Neural cell (in vitro differentiated cells): ENCODE measurements around the gene CCL17. TPM values are rescaled to one million over a fixed set of nuclear protein-coding genes. Genes with fewer than 3 reads are reported as not detected.

ENCODE experiments used
- H2AFZ ChIP-seq: fragments of 200-600, 300-800 bp; sonication (generic), shearing (Covaris generic); 2 replicates; pipeline ENCODE4 v1.6.0; 2014; ENCODE audit warnings: low read depth, mild to moderate bottlenecking, antibody characterized with exemption, low read length, moderate library complexity
- H3F3A ChIP-seq: fragments of 200-600 bp; shearing (Covaris generic); 2 replicates; pipeline ENCODE4 v1.6.1; 2016; ENCODE audit warnings: mild to moderate bottlenecking, moderate library complexity, mixed read lengths, antibody characterized with exemption, low read length; ENCODE audit not compliant: insufficient read depth, poor library complexity, severe bottlenecking
- H3K27ac ChIP-seq: fragments of 200-600, 300-800 bp; sonication (generic), shearing (Covaris generic); 2 replicates; pipeline ENCODE4 v1.5.1; 2014; ENCODE audit warnings: mild to moderate bottlenecking, low read length, moderate library complexity
- H3K27me3 ChIP-seq: fragments of 300-800, 200-600 bp; sonication (generic), shearing (Covaris generic); 2 replicates; pipeline ENCODE4 v1.6.0; 2014; ENCODE audit warnings: mild to moderate bottlenecking, low read depth, low read length, moderate library complexity; ENCODE audit not compliant: insufficient read depth
- H3K36me3 ChIP-seq: fragments of 300-800, 200-600 bp; sonication (generic), shearing (Covaris generic); 2 replicates; pipeline ENCODE4 v1.5.1; 2014; ENCODE audit warnings: mild to moderate bottlenecking, antibody characterized with exemption, low read length, moderate library complexity; ENCODE audit not compliant: insufficient read depth
- H3K4me2 ChIP-seq: fragments of 300-800, 200-600 bp; sonication (generic), shearing (Covaris generic); 2 replicates; pipeline ENCODE4 v1.6.0; 2014; ENCODE audit warnings: mild to moderate bottlenecking, low read length
- H3K4me3 ChIP-seq: fragments of 300-800, 200-600 bp; sonication (generic), shearing (Covaris generic); 2 replicates; pipeline ENCODE4 v1.5.1; 2014; ENCODE audit warnings: mild to moderate bottlenecking, low read length, moderate library complexity
- H3K79me2 ChIP-seq: fragments of 200-600 bp; shearing (Covaris generic); replicated peaks from 2 replicates; pipeline ENCODE4 v1.6.0; 2014; ENCODE audit warnings: mild to moderate bottlenecking, low read length, moderate library complexity; ENCODE audit not compliant: insufficient read depth
- H3K9ac ChIP-seq: fragments of 300-800, 200-600 bp; sonication (generic), shearing (Covaris generic); 2 replicates; pipeline ENCODE4 v1.6.1; 2016; ENCODE audit warnings: mild to moderate bottlenecking, low read length, mixed read lengths
- H3K9me2 ChIP-seq: fragments of 200-600 bp; shearing (Covaris generic); 2 replicates; pipeline ENCODE4 v1.6.1; 2016; ENCODE audit warnings: mild to moderate bottlenecking, low read length, mixed read lengths; ENCODE audit not compliant: insufficient read depth
- H3K9me3 ChIP-seq: fragments of 200-600, 300-800 bp; sonication (generic), shearing (Covaris generic); 2 replicates; pipeline ENCODE4 v1.6.1; 2016; ENCODE audit warnings: mild to moderate bottlenecking, mixed run types, low read length, moderate library complexity, mixed read lengths
- H4K20me1 ChIP-seq: fragments of 200-600 bp; shearing (Covaris generic); 2 replicates; pipeline ENCODE4 v1.6.1; 2016; ENCODE audit warnings: mild to moderate bottlenecking, mixed run types; ENCODE audit not compliant: insufficient read depth
- EP300 ChIP-seq: fragments of 450-650 bp; conservative IDR thresholded peaks from 2 replicates; pipeline ENCODE4 v1.6.1; 2014; ENCODE audit warnings: antibody characterized with exemption, mild to moderate bottlenecking, moderate library complexity; ENCODE audit not compliant: poor library complexity, severe bottlenecking
- EZH2 ChIP-seq: fragments of 200-600, 300-800 bp; shearing (Covaris generic), sonication (generic); IDR thresholded peaks from 2 replicates; pipeline ENCODE4 v1.6.1; 2014; ENCODE audit warnings: antibody characterized with exemption, low read length, borderline replicate concordance, mild to moderate bottlenecking; ENCODE audit not compliant: insufficient read depth, poor library complexity, severe bottlenecking
- MXI1 ChIP-seq: fragments of 450-650 bp; conservative IDR thresholded peaks from 2 replicates; pipeline ENCODE4 v1.6.1; 2014; ENCODE audit warnings: antibody characterized with exemption, mild to moderate bottlenecking; ENCODE audit not compliant: poor library complexity, severe bottlenecking
- POLR2AphosphoS5 ChIP-seq: IDR thresholded peaks from 2 replicates; pipeline ENCODE4 v1.6.1; 2012
- RAD21 ChIP-seq: fragments of 450-650 bp; conservative IDR thresholded peaks from 2 replicates; pipeline ENCODE4 v1.6.1; 2014; ENCODE audit warnings: antibody characterized with exemption, mild to moderate bottlenecking, moderate library complexity
- REST ChIP-seq: IDR thresholded peaks from 2 replicates; pipeline ENCODE4 v1.6.1; 2012; ENCODE audit warnings: borderline replicate concordance
- SMC3 ChIP-seq: fragments of 450-650 bp; conservative IDR thresholded peaks from 2 replicates; pipeline ENCODE4 v1.6.1; 2014; ENCODE audit warnings: antibody characterized with exemption, mild to moderate bottlenecking, moderate library complexity; ENCODE audit not compliant: poor library complexity
- TAF1 ChIP-seq: IDR thresholded peaks from 2 replicates; pipeline ENCODE4 v1.6.1; 2012; ENCODE audit warnings: low read depth
- polyA plus RNA-seq: library from polyadenylated mRNA; depleted of rRNA; stranded (reverse); fragments of >200 nt; gene quantifications from 2 replicates; pipeline ENCODE4 v1.2.3, GENCODE V29; 2014
- TF ChIP-seq, protein P1 (sequence below): fragments of 450-650 bp; IDR thresholded peaks from 2 replicates; pipeline ENCODE4 v1.5.1; 2014; ENCODE audit warnings: antibody characterized with exemption, mild to moderate bottlenecking, moderate library complexity; ENCODE audit not compliant: poor library complexity, severe bottlenecking

Gene CCL17
- polyA plus RNA-seq, 1 donor from 2014 or later = not detected

- Histone ChIP-seq H3K27me3 (no peaks in the 10 kb centered on the region), H4K20me1 (no peaks in the 10 kb centered on the region)
- TF ChIP-seq EZH2 = no peak
- no peak for TF ChIP-seq MXI1
- TF ChIP-seq TAF1 = no peak
- no peak for TF ChIP-seq EP300
Measured at GRCh38 chr16:57391708-57392107, 12.9 kb upstream of the CCL17 start.

DNA sequence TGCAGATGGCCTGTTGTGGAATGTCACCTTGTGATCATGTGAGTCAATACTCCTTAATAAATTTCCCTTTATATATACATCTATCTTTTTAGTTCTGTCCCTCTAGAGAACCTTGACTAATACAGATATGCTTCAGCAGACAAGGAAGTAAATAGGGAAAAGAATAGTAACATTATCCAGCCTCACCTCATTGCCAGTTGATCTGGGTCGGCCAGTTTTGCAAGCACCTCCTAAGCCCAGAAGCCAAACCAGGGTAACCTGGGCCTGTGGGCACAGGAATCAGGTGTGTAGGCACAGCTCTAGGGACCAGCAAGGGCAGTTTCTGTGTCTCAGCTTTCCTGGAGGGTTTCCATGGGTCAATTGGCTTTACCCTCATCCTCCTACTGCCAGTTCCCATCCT lies 11.9 kb upstream of the CCL17 start:
- no peak overlapping the region for H3K4me2 ChIP-seq
- H3F3A ChIP-seq = no peaks in the 10 kb centered on the region
- H3K27me3 ChIP-seq = no peaks in the 10 kb centered on the region
- no peak overlapping the region for H3K4me3 ChIP-seq
- H3K36me3 ChIP-seq = no peaks in the 10 kb centered on the region
- H3K9me3 ChIP-seq = no peaks in the 10 kb centered on the region
- H3K9me2 ChIP-seq = no peaks in the 10 kb centered on the region
- H3K27ac ChIP-seq = no peak overlapping the region
- H4K20me1 ChIP-seq = no peaks in the 10 kb centered on the region
- H3K79me2 ChIP-seq = no peaks in the 10 kb centered on the region
- H3K9ac ChIP-seq = no peak overlapping the region
- TF ChIP-seq, protein P1, sequence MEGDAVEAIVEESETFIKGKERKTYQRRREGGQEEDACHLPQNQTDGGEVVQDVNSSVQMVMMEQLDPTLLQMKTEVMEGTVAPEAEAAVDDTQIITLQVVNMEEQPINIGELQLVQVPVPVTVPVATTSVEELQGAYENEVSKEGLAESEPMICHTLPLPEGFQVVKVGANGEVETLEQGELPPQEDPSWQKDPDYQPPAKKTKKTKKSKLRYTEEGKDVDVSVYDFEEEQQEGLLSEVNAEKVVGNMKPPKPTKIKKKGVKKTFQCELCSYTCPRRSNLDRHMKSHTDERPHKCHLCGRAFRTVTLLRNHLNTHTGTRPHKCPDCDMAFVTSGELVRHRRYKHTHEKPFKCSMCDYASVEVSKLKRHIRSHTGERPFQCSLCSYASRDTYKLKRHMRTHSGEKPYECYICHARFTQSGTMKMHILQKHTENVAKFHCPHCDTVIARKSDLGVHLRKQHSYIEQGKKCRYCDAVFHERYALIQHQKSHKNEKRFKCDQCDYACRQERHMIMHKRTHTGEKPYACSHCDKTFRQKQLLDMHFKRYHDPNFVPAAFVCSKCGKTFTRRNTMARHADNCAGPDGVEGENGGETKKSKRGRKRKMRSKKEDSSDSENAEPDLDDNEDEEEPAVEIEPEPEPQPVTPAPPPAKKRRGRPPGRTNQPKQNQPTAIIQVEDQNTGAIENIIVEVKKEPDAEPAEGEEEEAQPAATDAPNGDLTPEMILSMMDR = no peak
- no peak for TF ChIP-seq EP300
- no peak for TF ChIP-seq EZH2
- no peak for TF ChIP-seq SMC3
- no peak for TF ChIP-seq TAF1
- TF ChIP-seq REST = no peak
- TF ChIP-seq RAD21 = no peak
- no peak for TF ChIP-seq POLR2AphosphoS5
- TF ChIP-seq MXI1 = no peak
- no peak overlapping the region for H2AFZ ChIP-seq

More at GRCh38 chr16:57391708-57392107, 12.9 kb upstream of the CCL17 start:
- no peak overlapping the region for H3K9ac ChIP-seq
- no peaks in the 10 kb centered on the region for H3F3A ChIP-seq
- no peak overlapping the region for H2AFZ ChIP-seq
- no peaks in the 10 kb centered on the region for H3K9me2 ChIP-seq
- H3K79me2 ChIP-seq = no peaks in the 10 kb centered on the region
- H3K36me3 ChIP-seq = no peaks in the 10 kb centered on the region
- no peak overlapping the region for H3K4me2 ChIP-seq
- no peaks in the 10 kb centered on the region for H3K9me3 ChIP-seq
- no peak overlapping the region for H3K27ac ChIP-seq
- no peak overlapping the region for H3K4me3 ChIP-seq

- Histone ChIP-seq H3K36me3 (no peaks in the 10 kb centered on the region), H4K20me1 (no peaks in the 10 kb centered on the region), H3K4me3 (no peak overlapping the region), H3F3A (no peaks in the 10 kb centered on the region), H3K79me2 (no peaks in the 10 kb centered on the region), H3K27me3 (no peaks in the 10 kb centered on the region), H3K9ac (no peak overlapping the region), H3K4me2 (no peak overlapping the region), H3K27ac (no peak overlapping the region), H3K9me2 (no peaks in the 10 kb centered on the region), H2AFZ (no peak overlapping the region), H3K9me3 (no peaks in the 10 kb centered on the region)
- TF ChIP-seq, protein P1 = no peak
- TF ChIP-seq REST (no peak), SMC3 (no peak), EZH2 (no peak), RAD21 (no peak), EP300 (no peak), MXI1 (no peak), POLR2AphosphoS5 (no peak), TAF1 (no peak)
Measured at GRCh38 chr16:57394444-57394843, 10.1 kb upstream of the CCL17 start.
